Peyer's patch (tissue), 4 donors: ENCODE results near the gene ME2. TPM values are rescaled to one million over a fixed set of nuclear protein-coding genes. Genes with fewer than 3 reads are reported as not detected.

Experiments used
- DNase-seq, 3 donors: peaks; one replicate each; pipeline ENCODE4 v3.0.0-alpha.2; 2017 to 2019
- H3K27ac ChIP-seq, 4 donors: fragments of 200-600 bp; sonication (generic); one replicate each; pipeline ENCODE4 v1.5.1; 2016 to 2019
- H3K27me3 ChIP-seq, 2 donors: fragments of 200-600 bp; sonication (generic); one replicate each; pipeline ENCODE4 v1.5.1; 2019
- H3K36me3 ChIP-seq, 3 donors: fragments of 200-600 bp; sonication (generic); one replicate each; pipeline ENCODE4 v1.5.1; 2016 to 2019
- H3K4me1 ChIP-seq, 4 donors: fragments of 200-600 bp; sonication (generic); one replicate each; pipeline ENCODE4 v1.5.1; 2016 to 2019
- H3K4me3 ChIP-seq, 4 donors: fragments of 200-600 bp; sonication (generic); 1 replicate in 3 of 4; 2 replicates in 1 of 4; pipeline ENCODE4 v1.5.1; 2016 to 2019; ENCODE audit warnings: mild to moderate bottlenecking in 1 of 4
- H3K9me3 ChIP-seq, 4 donors: fragments of 200-600 bp; sonication (generic); one replicate each; pipeline ENCODE4 v1.5.1; 2016 to 2019; ENCODE audit warnings: mild to moderate bottlenecking in 1 of 4
- POLR2A ChIP-seq, 2 donors: fragments of 450-650 bp; IDR thresholded peaks; one replicate each; pipeline ENCODE4 v1.5.1; 2017; ENCODE audit warnings: antibody characterized with exemption in 2 of 2, mild to moderate bottlenecking in 2 of 2, moderate library complexity in 2 of 2
- total RNA-seq, 4 donors: library from RNA; depleted of rRNA; stranded (reverse); fragments of >200 nt; gene quantifications; one replicate each; pipeline ENCODE4 v1.1.0, GENCODE V29; 2016
- TF ChIP-seq, protein P1 (sequence below), 6 experiments: fragments of 450-650 bp in 4 of 6; fragments of 200-600 bp in 2 of 6; sonication (generic) in 1 of 6; IDR thresholded peaks; one replicate each; pipeline ENCODE4 v1.5.1; 2017 to 2019; ENCODE audit warnings: antibody characterized with exemption in 6 of 6, mild to moderate bottlenecking in 3 of 6, moderate library complexity in 1 of 6

ME2 gene
- total RNA-seq, 4 donors from 2014 or later, result 54.5 to 147 (median 99.1) TPM

DNA sequence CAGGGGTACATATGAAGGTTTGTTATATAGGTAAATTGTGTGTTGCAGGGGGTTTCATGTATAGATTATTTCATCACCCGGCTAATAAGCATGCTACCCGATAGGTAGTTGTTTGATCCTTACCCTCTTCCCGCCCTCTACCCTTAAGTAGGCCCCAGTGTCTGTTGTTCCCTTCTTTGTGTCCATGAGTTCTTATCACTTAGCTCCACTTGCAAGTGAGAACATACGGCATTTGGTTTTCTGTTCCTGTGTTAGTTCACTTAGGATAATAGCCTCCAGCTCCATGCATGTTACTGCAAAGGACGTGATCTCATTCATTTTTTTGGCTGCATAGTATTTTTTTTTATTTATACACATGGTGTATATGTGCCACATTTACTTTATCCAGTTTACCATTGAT lies 54.8 kb downstream of the ME2 start:
- Histone ChIP-seq H3K27ac (no peak overlapping the region), H3K36me3 (peaks cover 0 to 29% (median 0%) of the 10 kb centered on the region in 3 donors), H3K4me3 (no peak overlapping the region), H3K4me1 (no peaks in the 10 kb centered on the region), H3K27me3 (no peaks in the 10 kb centered on the region), H3K9me3 (no peaks in the 10 kb centered on the region)
- no peak for TF ChIP-seq POLR2A (IDR thresholded peaks at IDR 0.05)
- TF ChIP-seq, protein P1, sequence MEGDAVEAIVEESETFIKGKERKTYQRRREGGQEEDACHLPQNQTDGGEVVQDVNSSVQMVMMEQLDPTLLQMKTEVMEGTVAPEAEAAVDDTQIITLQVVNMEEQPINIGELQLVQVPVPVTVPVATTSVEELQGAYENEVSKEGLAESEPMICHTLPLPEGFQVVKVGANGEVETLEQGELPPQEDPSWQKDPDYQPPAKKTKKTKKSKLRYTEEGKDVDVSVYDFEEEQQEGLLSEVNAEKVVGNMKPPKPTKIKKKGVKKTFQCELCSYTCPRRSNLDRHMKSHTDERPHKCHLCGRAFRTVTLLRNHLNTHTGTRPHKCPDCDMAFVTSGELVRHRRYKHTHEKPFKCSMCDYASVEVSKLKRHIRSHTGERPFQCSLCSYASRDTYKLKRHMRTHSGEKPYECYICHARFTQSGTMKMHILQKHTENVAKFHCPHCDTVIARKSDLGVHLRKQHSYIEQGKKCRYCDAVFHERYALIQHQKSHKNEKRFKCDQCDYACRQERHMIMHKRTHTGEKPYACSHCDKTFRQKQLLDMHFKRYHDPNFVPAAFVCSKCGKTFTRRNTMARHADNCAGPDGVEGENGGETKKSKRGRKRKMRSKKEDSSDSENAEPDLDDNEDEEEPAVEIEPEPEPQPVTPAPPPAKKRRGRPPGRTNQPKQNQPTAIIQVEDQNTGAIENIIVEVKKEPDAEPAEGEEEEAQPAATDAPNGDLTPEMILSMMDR (IDR thresholded peaks at IDR 0.05), result no peak
- DNase-seq, result no peak

DNA sequence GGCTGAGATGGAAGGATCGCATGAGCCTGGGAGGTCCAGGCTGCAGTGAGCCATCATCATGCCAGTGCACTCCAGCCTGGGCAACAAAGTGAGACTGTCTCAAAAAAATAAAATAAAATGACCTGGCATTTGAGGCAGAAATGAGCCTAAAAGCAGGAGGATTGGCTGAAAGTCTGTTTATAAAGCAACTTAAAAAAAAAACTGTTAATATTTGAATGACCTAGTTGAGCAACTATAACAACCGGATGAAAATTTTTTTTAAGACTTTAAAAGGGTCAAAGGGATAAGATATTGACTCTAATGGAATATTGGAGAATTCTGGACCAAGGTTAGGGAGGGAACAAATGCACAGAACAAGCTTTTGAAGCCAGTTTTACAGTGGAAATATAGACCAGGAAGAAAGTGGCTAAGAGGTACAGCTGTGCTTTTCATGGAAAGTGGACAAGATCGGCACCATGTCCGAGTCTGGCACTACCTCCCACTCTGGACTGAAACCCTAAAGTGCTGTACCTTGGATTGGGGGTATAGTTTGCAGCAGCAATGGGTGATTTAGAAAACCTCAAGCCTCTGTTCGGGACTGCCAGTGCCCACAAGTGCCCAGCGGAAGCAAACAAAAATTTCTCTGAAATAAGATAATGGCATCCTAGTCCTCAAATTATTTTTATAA lies 55.8 kb downstream of the ME2 start:
- DNase-seq, result no peak
- no peaks in the 10 kb centered on the region for H3K27me3 ChIP-seq
- no peak overlapping the region for H3K4me3 ChIP-seq
- H3K9me3 ChIP-seq, result no peaks in the 10 kb centered on the region
- TF ChIP-seq, protein P1 (IDR thresholded peaks at IDR 0.05), result no peak
- no peak for TF ChIP-seq POLR2A (IDR thresholded peaks at IDR 0.05)
- no peaks in the 10 kb centered on the region for H3K4me1 ChIP-seq
- H3K36me3 ChIP-seq, result peaks cover 0 to 22% (median 0%) of the 10 kb centered on the region in 3 donors
- no peak overlapping the region for H3K27ac ChIP-seq

DNA sequence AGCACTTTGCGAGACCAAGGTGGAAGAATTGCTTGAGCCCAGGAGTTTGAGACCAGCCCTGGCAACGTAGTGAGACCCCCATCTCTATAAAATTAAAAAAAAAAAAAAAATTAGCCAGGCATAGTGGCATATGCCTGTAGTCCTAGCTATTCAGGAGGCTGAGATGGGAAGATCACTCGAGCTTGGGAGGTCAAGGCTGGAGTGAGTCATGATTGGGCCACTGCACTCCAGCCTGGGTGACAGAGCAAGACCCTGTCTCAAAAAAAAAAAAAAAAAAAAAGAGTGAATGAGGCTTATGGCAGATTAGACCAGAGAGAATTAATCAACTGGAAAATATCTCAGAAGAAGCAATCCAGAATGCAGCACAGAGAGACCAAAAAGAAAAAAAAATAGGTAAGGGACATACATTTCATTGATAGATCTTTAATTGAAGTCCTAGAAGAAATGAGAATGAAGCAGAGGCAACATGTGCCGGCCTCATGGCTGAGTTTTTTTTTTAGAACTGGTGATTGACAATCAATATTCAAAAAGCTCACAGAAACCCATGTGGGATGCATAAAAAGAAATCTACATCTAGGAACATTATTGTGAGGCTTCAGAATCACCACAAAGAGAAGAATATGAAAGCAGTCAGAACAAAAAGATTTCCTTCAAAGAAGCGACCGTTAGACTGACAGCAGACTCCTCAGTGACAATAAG lies 56.7 kb downstream of the ME2 start:
- Histone ChIP-seq H3K36me3 (peaks cover 0 to 22% (median 0%) of the 10 kb centered on the region in 3 donors), H3K9me3 (no peaks in the 10 kb centered on the region), H3K4me1 (no peaks in the 10 kb centered on the region), H3K4me3 (no peak overlapping the region), H3K27me3 (no peaks in the 10 kb centered on the region), H3K27ac (no peak overlapping the region)
- DNase-seq, result no peak
- TF ChIP-seq POLR2A (IDR thresholded peaks at IDR 0.05), result no peak
- TF ChIP-seq, protein P1 (IDR thresholded peaks at IDR 0.05), result no peak

DNA sequence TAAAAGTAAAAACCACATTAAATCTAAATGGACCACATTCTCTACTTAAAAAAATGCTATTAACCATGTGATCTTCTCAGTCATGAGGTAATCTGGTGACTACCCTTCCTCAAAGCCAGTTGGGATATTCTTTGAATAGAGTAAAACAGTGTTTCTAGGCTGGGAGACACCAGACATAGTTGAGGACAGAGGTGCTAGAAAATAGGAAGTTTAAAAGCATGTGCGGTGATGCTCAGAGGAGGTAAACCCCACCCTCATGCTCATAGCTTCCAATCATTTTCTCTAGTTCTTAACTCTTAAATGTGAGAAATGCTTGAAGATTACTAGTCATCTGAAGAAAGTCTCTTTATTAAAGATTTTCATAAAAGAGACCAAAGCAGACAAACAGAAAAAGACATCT lies 58.3 kb downstream of the ME2 start:
- peaks cover 0 to 16% (median 0%) of the 10 kb centered on the region in 3 donors for H3K36me3 ChIP-seq
- no peak for DNase-seq
- H3K27me3 ChIP-seq, result no peaks in the 10 kb centered on the region
- no peaks in the 10 kb centered on the region for H3K9me3 ChIP-seq
- H3K4me1 ChIP-seq, result no peaks in the 10 kb centered on the region
- H3K27ac ChIP-seq, result no peak overlapping the region
- TF ChIP-seq, protein P1 (IDR thresholded peaks at IDR 0.05), result no peak
- no peak for TF ChIP-seq POLR2A (IDR thresholded peaks at IDR 0.05)
- no peak overlapping the region for H3K4me3 ChIP-seq

DNA sequence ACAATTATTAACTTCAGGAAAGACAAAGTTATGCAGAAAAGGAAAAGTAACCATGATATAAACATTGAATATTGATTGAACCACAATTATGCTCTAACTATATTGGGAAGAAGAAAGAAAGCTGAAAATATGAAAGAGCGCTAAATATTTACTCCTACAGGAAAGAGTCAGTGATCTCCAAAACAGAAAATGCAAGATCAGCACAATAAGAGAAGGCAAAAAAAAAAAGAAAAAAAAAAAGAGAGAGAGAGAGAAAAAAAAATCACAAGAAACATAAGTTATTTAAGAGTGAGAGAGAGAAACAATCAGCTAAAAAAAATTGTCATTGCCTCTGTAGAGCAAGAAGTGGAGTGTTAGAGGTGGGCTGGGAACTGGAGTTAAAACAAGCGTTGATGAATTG lies 60.0 kb downstream of the ME2 start:
- Histone ChIP-seq H3K4me3 (no peak overlapping the region), H3K36me3 (peaks cover 0 to 5% (median 0%) of the 10 kb centered on the region in 3 donors), H3K9me3 (no peaks in the 10 kb centered on the region), H3K4me1 (no peaks in the 10 kb centered on the region), H3K27ac (no peak overlapping the region), H3K27me3 (no peaks in the 10 kb centered on the region)
- no peak for DNase-seq
- TF ChIP-seq POLR2A (IDR thresholded peaks at IDR 0.05), result no peak
- TF ChIP-seq, protein P1 (IDR thresholded peaks at IDR 0.05), result no peak
